Heart left ventricle (tissue), 13 donors: ENCODE results near the gene AFAP1.

Experiments used
- CTCF ChIP-seq, 12 donors: fragments of 200-600 bp; sonication (generic) in 4 of 12; IDR thresholded peaks; one replicate each; pipeline versions ENCODE4 v1.5.0 to v1.8.0; 2018 to 2022; ENCODE audit warnings: antibody characterized with exemption in 12 of 12, mild to moderate bottlenecking in 5 of 12
- POLR2A ChIP-seq, 2 donors: fragments of 450-650 bp; IDR thresholded peaks; one replicate each; pipeline ENCODE4 v1.6.1; 2017; ENCODE audit warnings: antibody characterized with exemption in 2 of 2, mild to moderate bottlenecking in 2 of 2, moderate library complexity in 2 of 2
- donor health status: ischemic (EF 13 %, LVEDD 7.1; RV severe dilation, severe dysfunction).
- donor health status: DM: no; HTN: yes; CAD: no.
- donor health status: DM: no; HTN: no; CAD: no.
- donor health status: ischemic (EF 25% LVEDD 6.9; RV normal size, moderate dysfunction).
- donor health status: ischemic (EF 25% LVEDD 5.7; RV mildly dilated, moderate dysfunction).
- donor health status: ischemic (EF 35%, LVEDD 5.7; RV mildly dilated, moderate dysfunction).
- donor health status: nonischemic (EF 11% LVEDD 7.7; RV severe dilation, severe dysfunction).
- donor health status: DM: yes; HTN: yes; CAD: no.
- donor health status: PGD.
- donor health status: ischemic (EF 29% LVEDD 5.4; RV normal size, mild dysfunction).
- donor health status: nonischemic (EF 23%, LVEDD 6.1; RV moderate dilation, normal function).

GRCh38 chr4:7924570-7924969 is 15.1 kb downstream of the AFAP1 start:
- TF ChIP-seq CTCF (IDR thresholded peaks at IDR 0.05): no peak
- no peak for TF ChIP-seq POLR2A (IDR thresholded peaks at IDR 0.05)
